ENCODE measurements around the gene FIG4. TPM values are rescaled to one million over a fixed set of nuclear protein-coding genes. Genes with fewer than 3 reads are reported as not detected.

Gene FIG4
- total and polyA plus RNA-seq, 2 of the 4 experiments (the other 2 are of a cell fraction): 12.1 to 15.4 TPM

GRCh38 chr6:109714166-109714565 lies 23.1 kb downstream of the FIG4 start:
- Histone ChIP-seq H2AK9ac (replicated peaks; ENCODE audit: low read depth, low read length, poor library complexity) (no peak overlapping the region), H3K4ac (ENCODE audit: low read depth, low read length) (no peak overlapping the region), H2BK15ac (ENCODE audit: low read depth, low read length) (no peak overlapping the region), H3K56ac (ENCODE audit: extremely low read depth, insufficient read depth, low read length) (no peak overlapping the region), H3K79me1 (ENCODE audit: low read depth in 1 of 2, low read length in 2 of 2) (peaks cover 5 to 7% of the 10 kb centered on the region in 2 experiments; a peak in 3 of 4 replicates), H3K4me1 (ENCODE audit: control insufficient read depth, insufficient read depth, low read length) (no peaks in the 10 kb centered on the region), H3K36me3 (ENCODE audit: control insufficient read depth, insufficient read depth, low read length) (no peaks in the 10 kb centered on the region; the same call in 1 of the 2 replicates), H4K91ac (ENCODE audit: insufficient read depth, low read depth, low read length) (no peak overlapping the region), H3K4me2 (ENCODE audit: low read depth, low read length) (no peak overlapping the region), H3K9me3 (ENCODE audit: control insufficient read depth, insufficient read depth, low read length) (no peaks in the 10 kb centered on the region), H2BK5ac (ENCODE audit: low read depth, low read length, poor library complexity, severe bottlenecking) (no peak overlapping the region), H3K9ac (ENCODE audit: low read depth, low read length) (no peak overlapping the region), H2BK20ac (ENCODE audit: low read depth, low read length) (no peak overlapping the region), H3K9me1 (ENCODE audit: insufficient read depth, low read length) (peaks cover 9% of the 10 kb centered on the region; the same call in 1 of the 2 replicates), H2AFZ (replicated peaks; ENCODE audit: low read length, poor library complexity) (peak overlapping the region; percentile 46), H3K27me3 (ENCODE audit: control insufficient read depth, insufficient read depth, low read length) (no peaks in the 10 kb centered on the region), H4K20me1 (ENCODE audit: insufficient read depth, low read length) (no peaks in the 10 kb centered on the region), H4K8ac (ENCODE audit: low read depth in 2 of 2, low read length in 2 of 2) (no peak overlapping the region), H2AK5ac (ENCODE audit: low read depth, low read length) (no peak overlapping the region), H2BK120ac (ENCODE audit: low read depth, low read length) (no peak overlapping the region), H3K27ac (ENCODE audit: insufficient read depth, low read length) (no peak overlapping the region), H3K23ac (ENCODE audit: low read depth, low read length) (no peak overlapping the region), H3K14ac (replicated peaks; ENCODE audit: low read depth, low read length) (no peak overlapping the region), H4K5ac (ENCODE audit: low read depth, low read length) (no peak overlapping the region), H3K4me3 (ENCODE audit: insufficient read depth, low read depth, low read length) (no peak overlapping the region), H3K18ac (ENCODE audit: low read depth, low read length) (no peak overlapping the region)
- TF ChIP-seq FOS (IDR thresholded peaks at IDR 0.05; ENCODE audit: low read depth, low read length) (no peak), MAZ (IDR thresholded peaks at IDR 0.05; ENCODE audit: borderline replicate concordance, low read depth, low read length) (no peak), RCOR1 (IDR thresholded peaks at IDR 0.05; ENCODE audit: insufficient replicate concordance, low read length) (no peak), ELK1 (IDR thresholded peaks at IDR 0.05; ENCODE audit: borderline replicate concordance, low read depth, low read length) (no peak), RAD21 (IDR thresholded peaks at IDR 0.05; ENCODE audit: low read length) (no peak), CTCF (conservative IDR thresholded peaks at IDR 0.05; ENCODE audit: low read depth, low read length) (no peak), MXI1 (IDR thresholded peaks at IDR 0.05; ENCODE audit: borderline replicate concordance, low read depth, low read length) (no peak), CHD1 (IDR thresholded peaks at IDR 0.05; ENCODE audit: low read depth, low read length) (no peak), RFX5 (IDR thresholded peaks at IDR 0.05; ENCODE audit: low read depth, low read length) (no peak)
- BruUV-seq (replicated peaks): no TSS peak
- DNase-seq (no peak), ATAC-seq (ENCODE audit: low read depth) (no peak)
- CTCF ChIA-PET: interaction anchor here (1.7 to 2.5 kb wide), 2 partner anchors 9 to 325 kb away, joined by 5 to 15 read pairs; no protein-coding TSS in a partner anchor
- no CpG with 5 or more reads among the region's 3 CpGs for WGBS, 2 experiments (ENCODE audit: extremely low coverage in 2 of 2, insufficient read length in 1 of 2)
- dilution Hi-C loops (cut with HindIII; ENCODE audit: low sequenced_read_pairs, unreplicated experiment) (loop anchor here (25.0 kb wide), 1 partner anchor 323 kb away; no protein-coding TSS in a partner anchor), in situ Hi-C loops (cut with MboI; ENCODE audit: low sequenced_read_pairs) (no loop called here), intact Hi-C loops (cut with micrococcal nuclease) (no loop called here)
- POLR2A ChIA-PET (ENCODE audit: unreplicated experiment): no interaction called here
